Tibial artery (tissue), 4 donors: ENCODE data around the gene APOBEC3B.

Experiments
- DNase-seq, 2 donors: peaks; one replicate each; pipeline ENCODE4 v3.0.0-alpha.2; 2019
- H3K27ac ChIP-seq, 2 donors: fragments of 200-600 bp; sonication (generic) in 1 of 2; 1 replicate in 1 of 2; 2 replicates in 1 of 2; pipeline ENCODE4 v1.5.1; 2018 to 2019; ENCODE audit warnings: mild to moderate bottlenecking in 1 of 2
- H3K27me3 ChIP-seq, 2 donors: fragments of 200-600 bp; sonication (generic) in 1 of 2; one replicate each; pipeline versions ENCODE4 v1.5.1 to v1.6.0; 2016 to 2019
- H3K36me3 ChIP-seq, 3 donors: fragments of 200-600 bp; sonication (generic) in 2 of 3; one replicate each; pipeline ENCODE4 v1.5.1; 2016 to 2019; ENCODE audit warnings: mild to moderate bottlenecking in 2 of 3
- H3K4me1 ChIP-seq, 4 donors: fragments of 200-600 bp; sonication (generic) in 2 of 4; 1 replicate in 3 of 4; 2 replicates in 1 of 4; pipeline ENCODE4 v1.5.1; 2016 to 2019
- H3K4me3 ChIP-seq, 2 donors: fragments of 200-600 bp; sonication (generic) in 1 of 2; 1 replicate in 1 of 2; 2 replicates in 1 of 2; pipeline ENCODE4 v1.5.1; 2018 to 2019; ENCODE audit warnings: mild to moderate bottlenecking in 2 of 2
- H3K9me3 ChIP-seq, 3 donors: fragments of 200-600 bp; sonication (generic) in 1 of 3; one replicate each; pipeline ENCODE4 v1.5.1; 2016 to 2019
- CTCF ChIP-seq, 2 experiments: fragments of 200-600 bp in 1 of 2; fragments of 450-650 bp in 1 of 2; IDR thresholded peaks; one replicate each; pipeline ENCODE4 v1.5.1; 2017 to 2019; ENCODE audit warnings: antibody characterized with exemption in 2 of 2, mild to moderate bottlenecking in 1 of 2, moderate library complexity in 1 of 2
- intact Hi-C: fragments of 100-400 bp; cut with DNase I; formaldehyde crosslinking; loops from one replicate; pipeline ENCODE4 v1.15.0; 2023; ENCODE audit warnings: low total_unique reads

APOBEC3B gene

GRCh38 chr22:38952281-38952993 lies 29.7 kb upstream of the APOBEC3B start:
- Histone ChIP-seq H3K4me1 (no peaks in the 10 kb centered on the region), H3K36me3 (no peaks in the 10 kb centered on the region), H3K4me3 (no peak overlapping the region), H3K27ac (no peak overlapping the region), H3K9me3 (no peaks in the 10 kb centered on the region), H3K27me3 (peaks cover 0 to 34% of the 10 kb centered on the region in 2 donors)
- peak in 1 of 2 donors; percentile 38 for DNase-seq
- intact Hi-C loops = no loop called here
- TF ChIP-seq CTCF (IDR thresholded peaks at IDR 0.05) = no peak

- Histone ChIP-seq H3K4me3 (no peak overlapping the region), H3K4me1 (no peaks in the 10 kb centered on the region), H3K9me3 (no peaks in the 10 kb centered on the region), H3K27ac (no peak overlapping the region), H3K27me3 (peaks cover 0 to 29% of the 10 kb centered on the region in 2 donors), H3K36me3 (no peaks in the 10 kb centered on the region)
- intact Hi-C loops = no loop called here
- DNase-seq = peak in 1 of 2 donors; percentile 52
- no peak for TF ChIP-seq CTCF (IDR thresholded peaks at IDR 0.05)
Measured at GRCh38 chr22:38953091-38953490, 29.1 kb upstream of the APOBEC3B start.

GRCh38 chr22:38953577-38954413 lies 28.4 kb upstream of the APOBEC3B start:
- H3K27ac ChIP-seq = no peak overlapping the region
- no peaks in the 10 kb centered on the region for H3K4me1 ChIP-seq
- peak in 1 of 2 donors; percentile 54 for DNase-seq
- H3K27me3 ChIP-seq = peaks cover 0 to 22% of the 10 kb centered on the region in 2 donors
- H3K36me3 ChIP-seq = no peaks in the 10 kb centered on the region
- H3K4me3 ChIP-seq = no peak overlapping the region
- intact Hi-C loops = no loop called here
- no peak for TF ChIP-seq CTCF (IDR thresholded peaks at IDR 0.05)
- H3K9me3 ChIP-seq = no peaks in the 10 kb centered on the region

GRCh38 chr22:38954414-38955043 lies 27.6 kb upstream of the APOBEC3B start:
- Histone ChIP-seq H3K27ac (no peak overlapping the region), H3K27me3 (peaks cover 0 to 27% of the 10 kb centered on the region in 2 donors), H3K4me1 (no peaks in the 10 kb centered on the region), H3K9me3 (no peaks in the 10 kb centered on the region), H3K4me3 (no peak overlapping the region), H3K36me3 (no peaks in the 10 kb centered on the region)
- TF ChIP-seq CTCF (IDR thresholded peaks at IDR 0.05) = no peak
- peak in 1 of 2 donors; percentile 43 for DNase-seq
- intact Hi-C loops = no loop called here

- Histone ChIP-seq H3K36me3 (no peaks in the 10 kb centered on the region), H3K4me1 (no peaks in the 10 kb centered on the region), H3K27ac (no peak overlapping the region), H3K4me3 (no peak overlapping the region), H3K27me3 (peaks cover 0 to 22% of the 10 kb centered on the region in 2 donors), H3K9me3 (no peaks in the 10 kb centered on the region)
- intact Hi-C loops = no loop called here
- peak in 1 of 2 donors; percentile 47 for DNase-seq
- TF ChIP-seq CTCF (IDR thresholded peaks at IDR 0.05) = no peak
Measured at GRCh38 chr22:38955250-38955905, 26.8 kb upstream of the APOBEC3B start.
